Right lobe of liver (tissue), 6 donors: ENCODE results near the gene PURA. TPM values are rescaled to one million over a fixed set of nuclear protein-coding genes. Genes with fewer than 3 reads are reported as not detected.

Source experiments
- ATAC-seq, 4 donors: fragments of 200-7000 bp; cut with Tn5 transposase; one replicate each; pipeline ENCODE4 v1.9.1; 2020; ENCODE audit warnings: mild to moderate bottlenecking in 4 of 4, moderate library complexity in 4 of 4
- DNase-seq, 3 donors: peaks; one replicate each; pipeline ENCODE4 v3.0.0-alpha.2; 2020
- H3K27ac ChIP-seq, 3 donors: fragments of 200-600 bp; one replicate each; pipeline ENCODE4 v1.8.0; 2022
- H3K27me3 ChIP-seq, 2 donors: fragments of 200-600 bp; one replicate each; pipeline ENCODE4 v1.8.0; 2022
- H3K36me3 ChIP-seq, 4 donors: fragments of 200-600 bp; sonication (generic) in 1 of 4; one replicate each; pipeline versions ENCODE4 v1.5.1 to v1.8.0; 2017 to 2022; ENCODE audit warnings: control low read depth in 1 of 4
- H3K4me1 ChIP-seq, 4 donors: fragments of 200-600 bp; sonication (generic) in 1 of 4; one replicate each; pipeline versions ENCODE4 v1.5.1 to v1.8.0; 2017 to 2022; ENCODE audit warnings: control low read depth in 1 of 4
- H3K4me3 ChIP-seq, 3 donors: fragments of 200-600 bp; one replicate each; pipeline ENCODE4 v1.8.0; 2022
- H3K9me3 ChIP-seq, 4 donors: fragments of 200-600 bp; sonication (generic) in 1 of 4; one replicate each; pipeline versions ENCODE4 v1.5.1 to v1.8.0; 2017 to 2022; ENCODE audit warnings: control low read depth in 1 of 4
- POLR2A ChIP-seq: fragments of 450-650 bp; IDR thresholded peaks from one replicate; pipeline ENCODE4 v1.6.1; 2017; ENCODE audit warnings: antibody characterized with exemption, mild to moderate bottlenecking
- WGBS: methylation state at CpG from one replicate; pipeline ENCODE4 v1.1.6; 2018; ENCODE audit warnings: low coverage, low lambda C conversion rate; ENCODE audit not compliant: insufficient coverage; ENCODE audit errors: missing lambda C conversion rate; 5-methylcytosine and 5-hydroxymethylcytosine counted together
- intact Hi-C, 2 donors: fragments of 100-400 bp; cut with DNase I; formaldehyde crosslinking; loops; one replicate each; pipeline versions ENCODE4 v1.11.2 to v1.14.1; 2022
- total RNA-seq, 6 experiments: library from RNA; depleted of rRNA in 2 of 6; stranded (reverse); fragments of >200 nt in 2 of 6; fragmentation: NEBNext Ultra II Directional in 3 of 6; extraction: Animal tissue kit (Norgen Biotek cat#: 25700) in 3 of 6; gene quantifications; one replicate each; pipeline versions ENCODE4 v1.1.0 to v1.2.4, GENCODE V29; 2016 to 2023
- TF ChIP-seq, protein P1 (sequence below), 4 donors: fragments of 200-600 bp in 3 of 4; fragments of 450-650 bp in 1 of 4; IDR thresholded peaks; one replicate each; pipeline versions ENCODE4 v1.5.1 to v1.8.0; 2016 to 2022; ENCODE audit warnings: antibody characterized with exemption in 4 of 4, mild to moderate bottlenecking in 2 of 4
- donor health status: DM: no; HTN: yes; CAD: no.
- donor health status: DM: no; HTN: no; CAD: no.
- donor health status: DM: no; HTN: no; CAD: no.
- donor health status: DM: no; HTN: yes; CAD: no.
- donor health status: DM: no; HTN: yes; CAD: no.

The PURA gene
- total RNA-seq, 6 experiments from 2014 or later: 8.7 to 14.1 (median 12.1) TPM

DNA sequence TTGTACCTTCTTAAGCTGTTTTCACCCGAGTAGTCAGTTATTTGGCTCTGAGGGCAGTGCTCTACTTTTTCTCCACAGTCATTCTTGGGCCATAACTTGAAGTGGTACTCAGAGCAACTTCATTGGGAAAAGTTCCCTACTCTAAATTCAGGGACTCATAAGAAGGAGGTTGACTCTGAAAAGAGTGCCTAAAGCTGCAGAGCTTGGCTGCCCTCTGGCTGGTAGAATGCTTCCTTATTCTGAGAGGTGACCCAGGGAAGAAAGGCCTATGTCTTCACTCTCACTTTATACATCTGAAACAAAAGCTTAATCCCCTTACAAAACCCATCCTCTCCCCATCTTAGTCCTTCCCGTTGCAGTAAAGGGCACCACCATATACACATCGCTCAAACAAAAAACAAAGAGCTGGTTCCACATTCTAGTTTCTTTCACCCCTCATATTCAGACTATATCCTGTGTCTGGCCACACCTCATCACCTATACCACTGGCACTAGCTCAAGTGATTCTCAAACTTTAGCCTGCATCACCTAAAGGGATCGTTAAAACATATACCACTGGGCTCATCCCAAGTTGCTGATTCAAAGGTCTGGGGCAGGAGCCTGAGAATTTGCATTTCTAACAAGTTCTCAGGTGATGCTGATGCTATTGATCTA, 19.7 kb downstream of the PURA start:
- ATAC-seq (no peak), DNase-seq (no peak)
- Histone ChIP-seq H3K27ac (no peak overlapping the region), H3K4me1 (peaks cover 0 to 7% (median 0%) of the 10 kb centered on the region in 4 donors), H3K36me3 (no peaks in the 10 kb centered on the region), H3K4me3 (no peak overlapping the region), H3K27me3 (no peaks in the 10 kb centered on the region), H3K9me3 (no peaks in the 10 kb centered on the region)
- TF ChIP-seq, protein P1, sequence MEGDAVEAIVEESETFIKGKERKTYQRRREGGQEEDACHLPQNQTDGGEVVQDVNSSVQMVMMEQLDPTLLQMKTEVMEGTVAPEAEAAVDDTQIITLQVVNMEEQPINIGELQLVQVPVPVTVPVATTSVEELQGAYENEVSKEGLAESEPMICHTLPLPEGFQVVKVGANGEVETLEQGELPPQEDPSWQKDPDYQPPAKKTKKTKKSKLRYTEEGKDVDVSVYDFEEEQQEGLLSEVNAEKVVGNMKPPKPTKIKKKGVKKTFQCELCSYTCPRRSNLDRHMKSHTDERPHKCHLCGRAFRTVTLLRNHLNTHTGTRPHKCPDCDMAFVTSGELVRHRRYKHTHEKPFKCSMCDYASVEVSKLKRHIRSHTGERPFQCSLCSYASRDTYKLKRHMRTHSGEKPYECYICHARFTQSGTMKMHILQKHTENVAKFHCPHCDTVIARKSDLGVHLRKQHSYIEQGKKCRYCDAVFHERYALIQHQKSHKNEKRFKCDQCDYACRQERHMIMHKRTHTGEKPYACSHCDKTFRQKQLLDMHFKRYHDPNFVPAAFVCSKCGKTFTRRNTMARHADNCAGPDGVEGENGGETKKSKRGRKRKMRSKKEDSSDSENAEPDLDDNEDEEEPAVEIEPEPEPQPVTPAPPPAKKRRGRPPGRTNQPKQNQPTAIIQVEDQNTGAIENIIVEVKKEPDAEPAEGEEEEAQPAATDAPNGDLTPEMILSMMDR (IDR thresholded peaks at IDR 0.05): no peak
- no peak for TF ChIP-seq POLR2A
- intact Hi-C loops: no loop called here
- WGBS: 81% methylated on average over 3 of the region's 4 CpGs

DNA sequence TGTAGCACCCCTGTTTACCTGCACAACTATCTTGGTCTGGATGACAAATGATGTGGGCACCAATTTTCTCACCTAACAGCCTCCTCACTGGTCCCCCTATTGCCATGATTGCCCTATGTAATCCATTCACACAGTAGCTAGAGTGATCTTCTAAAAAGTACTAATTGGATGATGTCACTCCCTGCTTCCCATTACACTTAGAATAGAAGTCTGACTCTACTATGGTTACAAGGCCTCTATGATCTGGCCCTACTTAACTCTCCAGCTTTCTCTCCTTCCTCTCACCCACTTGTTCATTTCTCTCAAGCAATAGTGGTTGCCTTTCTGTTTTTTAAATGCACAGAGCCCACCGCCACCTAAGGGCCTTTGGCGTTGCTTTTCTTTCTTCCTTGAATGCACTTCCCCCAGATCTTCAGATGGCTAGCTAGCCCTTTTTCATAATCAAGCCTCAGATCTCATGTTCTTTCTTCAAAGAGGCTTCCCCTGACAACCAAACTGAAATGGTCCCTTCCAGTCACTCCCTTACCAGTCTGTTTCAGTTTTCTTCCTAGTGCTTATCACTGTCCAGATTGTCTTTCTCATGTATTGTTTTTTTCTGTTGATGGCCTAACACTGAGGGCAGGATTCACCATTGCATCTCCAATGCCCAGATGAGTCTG, 20.5 kb downstream of the PURA start:
- no peak for ATAC-seq
- no peak for TF ChIP-seq POLR2A
- TF ChIP-seq, protein P1 (IDR thresholded peaks at IDR 0.05): no peak
- intact Hi-C loops: no loop called here
- Histone ChIP-seq H3K27me3 (no peaks in the 10 kb centered on the region), H3K4me3 (no peak overlapping the region), H3K4me1 (peaks cover 0 to 7% (median 0%) of the 10 kb centered on the region in 4 donors), H3K9me3 (no peaks in the 10 kb centered on the region), H3K27ac (no peak overlapping the region), H3K36me3 (no peaks in the 10 kb centered on the region)
- WGBS: 97% methylated on average over 2 of the region's 2 CpGs
- DNase-seq: no peak

DNA sequence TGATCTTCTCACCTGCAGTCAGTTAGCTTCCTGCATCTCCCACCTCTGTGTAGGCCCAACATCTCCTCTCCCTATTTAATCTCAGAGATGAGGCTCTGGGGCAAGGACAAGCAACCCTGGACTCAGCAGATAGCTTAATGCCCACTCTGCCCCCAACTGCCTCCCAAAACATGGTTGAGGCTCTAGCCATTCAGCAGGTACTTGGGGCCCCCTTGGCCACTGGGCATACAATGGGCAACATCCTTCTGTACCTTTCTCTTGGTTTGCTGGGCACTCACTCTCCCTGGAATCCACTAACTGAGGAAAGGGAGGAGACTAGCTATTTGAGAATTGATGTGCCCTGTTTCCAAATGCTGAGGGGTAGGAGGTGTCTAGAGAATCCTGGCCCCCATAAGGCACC, 21.2 kb downstream of the PURA start:
- TF ChIP-seq, protein P1 (IDR thresholded peaks at IDR 0.05): no peak
- TF ChIP-seq POLR2A: no peak
- no peak overlapping the region for H3K27ac ChIP-seq
- no peaks in the 10 kb centered on the region for H3K36me3 ChIP-seq
- DNase-seq (no peak), ATAC-seq (no peak)
- H3K27me3 ChIP-seq: no peaks in the 10 kb centered on the region
- no peak overlapping the region for H3K4me3 ChIP-seq
- intact Hi-C loops: no loop called here
- peaks cover 0 to 11% (median 0%) of the 10 kb centered on the region in 4 donors for H3K4me1 ChIP-seq
- H3K9me3 ChIP-seq: no peaks in the 10 kb centered on the region

DNA sequence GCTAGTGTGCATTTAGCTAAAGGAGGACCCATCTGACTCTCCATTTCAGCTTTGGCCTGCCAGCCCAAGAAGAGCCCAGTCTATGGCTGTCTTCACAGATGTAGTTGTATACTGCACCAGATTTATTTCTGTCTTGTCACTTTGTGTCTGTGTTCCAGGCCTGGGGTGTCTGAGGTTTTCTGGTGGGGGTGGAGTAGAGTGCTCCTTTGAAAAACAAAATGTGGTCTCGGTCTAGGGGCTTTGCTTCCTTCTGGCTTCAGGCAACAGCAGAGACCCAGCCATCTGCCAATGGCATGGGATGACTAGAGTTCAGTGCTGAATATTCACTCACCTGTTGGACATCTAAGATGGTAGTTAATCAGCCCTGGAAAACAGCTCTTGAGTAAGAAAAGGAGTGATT, 22.7 kb downstream of the PURA start:
- WGBS: 78% methylated on average over 1 of the region's 1 CpG
- H3K4me1 ChIP-seq: peaks cover 0 to 21% (median 4%) of the 10 kb centered on the region in 4 donors
- H3K4me3 ChIP-seq: no peak overlapping the region
- no peaks in the 10 kb centered on the region for H3K9me3 ChIP-seq
- no peaks in the 10 kb centered on the region for H3K27me3 ChIP-seq
- TF ChIP-seq, protein P1 (IDR thresholded peaks at IDR 0.05): no peak
- TF ChIP-seq POLR2A: no peak
- H3K27ac ChIP-seq: no peak overlapping the region
- intact Hi-C loops: no loop called here
- ATAC-seq (no peak), DNase-seq (no peak)
- no peaks in the 10 kb centered on the region for H3K36me3 ChIP-seq
